Central memory CD4-positive, alpha-beta T cell (primary cell): ENCODE measurements around the gene SLAMF8.
A peak's percentile ranks its signal among the peaks of the same experiment; 100 is the strongest.

Source experiments
- DNase-seq: peaks from one replicate; pipeline ENCODE4 v3.0.0; 2022

The SLAMF8 gene

GRCh38 chr1:159873530-159874143, 47.0 kb downstream of the SLAMF8 start:
- DNase-seq: no peak

GRCh38 chr1:159877695-159878444, 51.2 kb downstream of the SLAMF8 start:
- no peak for DNase-seq

- no peak for DNase-seq
These were observed 52.5 kb downstream of the SLAMF8 start for GRCh38 chr1:159879136-159879535.

- no peak for DNase-seq
These were observed 53.3 kb downstream of the SLAMF8 start for GRCh38 chr1:159879977-159880376.

GRCh38 chr1:159880430-159880829, 53.8 kb downstream of the SLAMF8 start:
- no peak for DNase-seq

- peak; percentile 33 for DNase-seq
These were observed 55.2 kb downstream of the SLAMF8 start for GRCh38 chr1:159881622-159882526.

- no peak for DNase-seq
These were observed 55.8 kb downstream of the SLAMF8 start for GRCh38 chr1:159882527-159882862.

- DNase-seq: no peak
These were observed 56.5 kb downstream of the SLAMF8 start for GRCh38 chr1:159883134-159883533.

GRCh38 chr1:159884296-159884695, 57.6 kb downstream of the SLAMF8 start:
- DNase-seq: no peak
